Panc1 (cell line): ENCODE results near the gene NUTM2F. TPM values are rescaled to one million over a fixed set of nuclear protein-coding genes. Genes with fewer than 3 reads are reported as not detected.

Experiments used
- ATAC-seq: fragments of 200-7000 bp; cut with Tn5 transposase; 2 replicates; pipeline ENCODE4 v1.9.1; 2020; ENCODE audit warnings: mild to moderate bottlenecking, moderate library complexity
- BruUV-seq: library from RNA; stranded (reverse); fragments of 400-500 nt; replicated peaks from 2 replicates; lab custom pipeline; 2021; lab: Mats Ljungman, UMichigan
- CTCF ChIA-PET: fragments of 300-600 bp; sonication (Branson Sonifier 250); formaldehyde crosslinking; loops from one replicate; lab custom pipeline; 2022; ENCODE audit warnings: antibody characterized with exemption; lab: Charles Lee
- POLR2A ChIA-PET: fragments of 300-600 bp; sonication (Branson Sonifier 250); formaldehyde crosslinking; loops from one replicate; lab custom pipeline; 2022; ENCODE audit warnings: antibody characterized with exemption; lab: Charles Lee
- DNase-seq: peaks from one replicate; pipeline ENCODE4 v3.0.0-alpha.2; 2010; ENCODE audit warnings: low read depth, low spot score
- H3K27ac ChIP-seq: 2 replicates; pipeline ENCODE4 v1.5.1; 2011; ENCODE audit warnings: mild to moderate bottlenecking, low read length, inconsistent platforms
- H3K27me3 ChIP-seq: fragments of 200-500 bp; sonication (Bioruptor generic); 2 replicates; pipeline ENCODE4 v1.6.0; 2014; ENCODE audit warnings: low read length, inconsistent platforms; ENCODE audit not compliant: control insufficient read depth, insufficient read depth
- H3K36me3 ChIP-seq: fragments of 200-500 bp; sonication (Bioruptor generic); 2 replicates; pipeline ENCODE4 v1.5.1; 2014; ENCODE audit warnings: inconsistent platforms, mild to moderate bottlenecking, low read length, moderate library complexity; ENCODE audit not compliant: control insufficient read depth, insufficient read depth
- H3K4me1 ChIP-seq: 2 replicates; pipeline ENCODE4 v1.5.1; 2011; ENCODE audit warnings: inconsistent platforms, mild to moderate bottlenecking, low read length, moderate library complexity; ENCODE audit not compliant: control insufficient read depth, insufficient read depth
- H3K4me3 ChIP-seq, 2 experiments: 2 replicates each; pipeline ENCODE4 v1.5.1; 2011 to 2012; ENCODE audit warnings: low read depth in 2 of 2, low read length in 2 of 2, mild to moderate bottlenecking in 2 of 2, inconsistent platforms in 1 of 2, moderate library complexity in 1 of 2
- H3K9me3 ChIP-seq: fragments of 200-500 bp; sonication (Bioruptor generic); 2 replicates; pipeline ENCODE4 v1.5.1; 2014; ENCODE audit warnings: low read depth, mild to moderate bottlenecking, inconsistent platforms, low read length, moderate library complexity; ENCODE audit not compliant: control insufficient read depth, insufficient read depth
- POLR2AphosphoS5 ChIP-seq: IDR thresholded peaks from 2 replicates; pipeline ENCODE4 v1.6.1; 2012; ENCODE audit warnings: mild to moderate bottlenecking, low read depth, low read length, moderate library complexity
- REST ChIP-seq, 2 experiments: IDR thresholded peaks; 2 replicates each; pipeline ENCODE4 v1.6.1; 2011 to 2012; ENCODE audit warnings: low read depth in 2 of 2, control low read depth in 1 of 2, low read length in 1 of 2, mild to moderate bottlenecking in 1 of 2, moderate library complexity in 1 of 2; ENCODE audit not compliant: insufficient read depth in 1 of 2
- SIN3A ChIP-seq: IDR thresholded peaks from 2 replicates; pipeline ENCODE4 v1.6.1; 2012; ENCODE audit warnings: low read depth, mild to moderate bottlenecking, low read length, moderate library complexity, borderline replicate concordance; ENCODE audit not compliant: insufficient read depth
- TCF7L2 ChIP-seq: IDR thresholded peaks from 2 replicates; pipeline ENCODE4 v1.6.1; 2011; ENCODE audit warnings: mild to moderate bottlenecking, low read depth, low read length, inconsistent platforms
- in situ Hi-C: cut with HindIII; loops from 2 replicates; pipeline ENCODE4 v1.10.0; 2016; ENCODE audit warnings: low sequenced_read_pairs, low pct_unique_long_range_greater_than_20kb
- intact Hi-C: fragments of 100-400 bp; cut with micrococcal nuclease; formaldehyde crosslinking; loops from one replicate; pipeline ENCODE4 v1.10.0; 2022; ENCODE audit not compliant: unreplicated experiment
- total RNA-seq: library from RNA; stranded (reverse); gene quantifications from one replicate; pipeline ENCODE4 v1.2.1, GENCODE V29; 2021; ENCODE audit not compliant: unreplicated experiment
- TF ChIP-seq, protein P1 (sequence below): fragments of 450-650 bp; IDR thresholded peaks from 2 replicates; pipeline ENCODE4 v1.5.1; 2017; ENCODE audit warnings: mild to moderate bottlenecking

The NUTM2F gene
- total RNA-seq, 1 experiment from 2014 or later: not detected

- Histone ChIP-seq H3K36me3 (no peaks in the 10 kb centered on the region), H3K4me3 (no peak overlapping the region), H3K27ac (no peak overlapping the region), H3K4me1 (no peaks in the 10 kb centered on the region), H3K27me3 (no peaks in the 10 kb centered on the region), H3K9me3 (no peaks in the 10 kb centered on the region)
- DNase-seq (no peak), ATAC-seq (no peak)
- in situ Hi-C loops (no loop called here), intact Hi-C loops (no loop called here)
- TF ChIP-seq REST (IDR thresholded peaks at IDR 0.05; ENCODE audit: insufficient read depth in 1 of 2, low read depth in 2 of 2, low read length in 1 of 2): no peak
- TF ChIP-seq, protein P1, sequence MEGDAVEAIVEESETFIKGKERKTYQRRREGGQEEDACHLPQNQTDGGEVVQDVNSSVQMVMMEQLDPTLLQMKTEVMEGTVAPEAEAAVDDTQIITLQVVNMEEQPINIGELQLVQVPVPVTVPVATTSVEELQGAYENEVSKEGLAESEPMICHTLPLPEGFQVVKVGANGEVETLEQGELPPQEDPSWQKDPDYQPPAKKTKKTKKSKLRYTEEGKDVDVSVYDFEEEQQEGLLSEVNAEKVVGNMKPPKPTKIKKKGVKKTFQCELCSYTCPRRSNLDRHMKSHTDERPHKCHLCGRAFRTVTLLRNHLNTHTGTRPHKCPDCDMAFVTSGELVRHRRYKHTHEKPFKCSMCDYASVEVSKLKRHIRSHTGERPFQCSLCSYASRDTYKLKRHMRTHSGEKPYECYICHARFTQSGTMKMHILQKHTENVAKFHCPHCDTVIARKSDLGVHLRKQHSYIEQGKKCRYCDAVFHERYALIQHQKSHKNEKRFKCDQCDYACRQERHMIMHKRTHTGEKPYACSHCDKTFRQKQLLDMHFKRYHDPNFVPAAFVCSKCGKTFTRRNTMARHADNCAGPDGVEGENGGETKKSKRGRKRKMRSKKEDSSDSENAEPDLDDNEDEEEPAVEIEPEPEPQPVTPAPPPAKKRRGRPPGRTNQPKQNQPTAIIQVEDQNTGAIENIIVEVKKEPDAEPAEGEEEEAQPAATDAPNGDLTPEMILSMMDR: no peak
- no peak for TF ChIP-seq POLR2AphosphoS5
- no peak for TF ChIP-seq TCF7L2
- TF ChIP-seq SIN3A: no peak
- no TSS peak for BruUV-seq
- POLR2A ChIA-PET: no interaction called here
- CTCF ChIA-PET: no interaction called here
These were observed 29.4 kb downstream of the NUTM2F start for GRCh38 chr9:94298949-94299599.

- TF ChIP-seq POLR2AphosphoS5: no peak
- no peak for TF ChIP-seq SIN3A
- TF ChIP-seq, protein P1: no peak
- TF ChIP-seq REST (IDR thresholded peaks at IDR 0.05; ENCODE audit: insufficient read depth in 1 of 2, low read depth in 2 of 2, low read length in 1 of 2): no peak
- no peak for TF ChIP-seq TCF7L2
- no TSS peak for BruUV-seq
- in situ Hi-C loops (no loop called here), intact Hi-C loops (no loop called here)
- H3K9me3 ChIP-seq: peaks cover 2% of the 10 kb centered on the region; the same call in 1 of the 2 replicates
- no peaks in the 10 kb centered on the region; the same call in 1 of the 2 replicates for H3K36me3 ChIP-seq
- no peak overlapping the region for H3K4me3 ChIP-seq
- H3K27me3 ChIP-seq: no peaks in the 10 kb centered on the region
- DNase-seq (no peak), ATAC-seq (no peak)
- H3K4me1 ChIP-seq: no peaks in the 10 kb centered on the region
- CTCF ChIA-PET: no interaction called here
- no peak overlapping the region for H3K27ac ChIP-seq
- POLR2A ChIA-PET: no interaction called here
These were observed 38.8 kb downstream of the NUTM2F start for GRCh38 chr9:94289691-94290090.
